ENCODE results near the gene OR4D1.
"Not testable (repeated sequence)": the region's sequence is repeated elsewhere in the genome, so short reads cannot be mapped to it uniquely, and the experiment has no call there.

Gene OR4D1

GRCh38 chr17:58119491-58119890 is 28.7 kb upstream of the OR4D1 start:
- H3K36me3 ChIP-seq (ENCODE audit: control insufficient read depth in 2 of 2, insufficient read depth in 2 of 2, low read length in 2 of 2), result no peaks in the 10 kb centered on the region
- H3K27ac ChIP-seq (ENCODE audit: low read length), result no peak overlapping the region
- no peaks in the 10 kb centered on the region for H3K4me1 ChIP-seq (ENCODE audit: control insufficient read depth, insufficient read depth, low read length)
- peaks cover 3 to 12% of the 10 kb centered on the region in 2 donors for H3K27me3 ChIP-seq (ENCODE audit: control insufficient read depth in 1 of 2, insufficient read depth in 2 of 2, low read length in 2 of 2)
- no peaks in the 10 kb centered on the region for H3K9me3 ChIP-seq (ENCODE audit: control insufficient read depth in 2 of 2, low read length in 2 of 2)
- no peak overlapping the region for H3K9ac ChIP-seq (ENCODE audit: low read length in 2 of 2)
- no peak overlapping the region for H3K4me3 ChIP-seq (ENCODE audit: low read length in 2 of 2)

GRCh38 chr17:58120195-58120822 is 27.9 kb upstream of the OR4D1 start:
- Histone ChIP-seq H3K4me1 (ENCODE audit: control insufficient read depth, insufficient read depth, low read length) (no peaks in the 10 kb centered on the region), H3K9ac (ENCODE audit: low read length in 2 of 2) (no peak overlapping the region), H3K27ac (ENCODE audit: low read length) (no peak overlapping the region), H3K4me3 (ENCODE audit: low read length in 2 of 2) (no peak overlapping the region), H3K9me3 (ENCODE audit: control insufficient read depth in 2 of 2, low read length in 2 of 2) (no peaks in the 10 kb centered on the region), H3K27me3 (ENCODE audit: control insufficient read depth in 1 of 2, insufficient read depth in 2 of 2, low read length in 2 of 2) (peaks cover 3 to 12% of the 10 kb centered on the region in 2 donors), H3K36me3 (ENCODE audit: control insufficient read depth in 2 of 2, insufficient read depth in 2 of 2, low read length in 2 of 2) (no peaks in the 10 kb centered on the region)

DNA sequence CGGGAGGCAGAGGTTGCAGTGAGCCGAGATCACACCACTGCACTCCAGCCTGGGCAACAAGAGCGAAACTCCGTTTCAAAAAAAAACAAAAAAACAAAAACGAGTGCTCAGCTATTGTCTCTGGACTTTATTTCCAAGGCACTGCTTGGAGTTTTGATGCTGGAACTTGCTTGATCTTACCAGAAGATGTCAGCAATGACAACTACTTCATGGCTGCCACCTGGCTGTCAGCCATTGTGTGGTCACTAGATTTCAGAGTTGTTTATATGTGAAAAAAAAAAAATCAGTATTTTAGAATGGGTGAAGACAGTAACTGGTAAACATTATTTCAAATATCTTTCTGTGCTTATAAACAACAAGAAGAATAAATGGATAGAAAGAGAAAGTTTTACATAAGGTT is 26.3 kb upstream of the OR4D1 start:
- H3K36me3 ChIP-seq (ENCODE audit: control insufficient read depth in 2 of 2, insufficient read depth in 2 of 2, low read length in 2 of 2), result no peaks in the 10 kb centered on the region
- H3K4me3 ChIP-seq (ENCODE audit: low read length in 2 of 2), result no peak overlapping the region
- no peak overlapping the region for H3K9ac ChIP-seq (ENCODE audit: low read length in 2 of 2)
- H3K27ac ChIP-seq (ENCODE audit: low read length), result no peak overlapping the region
- H3K9me3 ChIP-seq (ENCODE audit: control insufficient read depth in 2 of 2, low read length in 2 of 2), result no peaks in the 10 kb centered on the region
- H3K4me1 ChIP-seq (ENCODE audit: control insufficient read depth, insufficient read depth, low read length), result no peaks in the 10 kb centered on the region
- peaks cover 2 to 3% of the 10 kb centered on the region in 2 donors for H3K27me3 ChIP-seq (ENCODE audit: control insufficient read depth in 1 of 2, insufficient read depth in 2 of 2, low read length in 2 of 2)

DNA sequence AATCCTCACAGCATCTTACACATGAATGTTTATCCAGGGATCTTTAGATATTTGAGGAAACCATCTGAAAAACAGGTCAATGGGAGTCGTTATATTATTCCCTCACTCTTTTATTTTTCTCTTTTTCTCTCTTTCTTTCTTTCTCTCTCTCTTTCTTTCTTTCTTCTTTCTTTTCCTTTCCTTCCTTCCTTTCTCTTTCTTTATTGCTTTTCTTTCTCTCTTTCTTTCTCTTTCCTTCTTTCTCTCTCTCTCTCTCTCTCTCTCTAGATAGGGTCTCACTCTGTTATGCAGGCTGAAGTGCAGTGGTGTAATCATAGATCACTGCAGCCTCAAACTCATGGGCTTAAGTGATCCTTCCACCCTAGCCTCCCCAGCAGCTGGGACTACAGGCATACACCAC is 20.3 kb upstream of the OR4D1 start:
- H3K9ac ChIP-seq (ENCODE audit: low read length in 2 of 2), result no peak overlapping the region
- no peak overlapping the region for H3K4me3 ChIP-seq (ENCODE audit: low read length in 2 of 2)
- no peaks in the 10 kb centered on the region for H3K36me3 ChIP-seq (ENCODE audit: control insufficient read depth in 2 of 2, insufficient read depth in 2 of 2, low read length in 2 of 2)
- H3K27ac ChIP-seq (ENCODE audit: low read length), result no peak overlapping the region
- H3K9me3 ChIP-seq (ENCODE audit: control insufficient read depth in 2 of 2, low read length in 2 of 2), result peaks cover 0 to 3% of the 10 kb centered on the region in 2 donors
- H3K27me3 ChIP-seq (ENCODE audit: control insufficient read depth in 1 of 2, insufficient read depth in 2 of 2, low read length in 2 of 2), result peaks cover 0 to 6% of the 10 kb centered on the region in 2 donors
- no peaks in the 10 kb centered on the region for H3K4me1 ChIP-seq (ENCODE audit: control insufficient read depth, insufficient read depth, low read length)

DNA sequence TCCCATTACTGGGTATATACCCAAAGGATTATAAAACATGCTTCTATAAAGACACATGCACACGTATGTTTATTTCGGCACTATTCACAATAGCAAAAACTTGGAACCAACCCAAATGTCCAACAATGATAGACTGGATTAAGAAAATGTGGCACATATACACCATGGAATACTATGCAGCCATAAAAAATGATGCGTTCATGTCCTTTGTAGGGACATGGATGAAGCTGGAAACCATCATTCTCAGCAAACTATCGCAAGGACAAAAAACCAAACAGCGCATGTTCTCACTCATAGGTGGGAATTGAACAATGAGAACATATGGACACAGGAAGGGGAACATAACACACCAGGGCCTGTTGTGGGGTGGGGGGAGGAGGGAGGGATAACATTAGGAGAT is 15.5 kb upstream of the OR4D1 start:
- not testable (repeated sequence) for H3K36me3 ChIP-seq (ENCODE audit: control insufficient read depth in 2 of 2, insufficient read depth in 2 of 2, low read length in 2 of 2); H3K9ac ChIP-seq (ENCODE audit: low read length in 2 of 2); H3K4me3 ChIP-seq (ENCODE audit: low read length in 2 of 2); H3K4me1 ChIP-seq (ENCODE audit: control insufficient read depth, insufficient read depth, low read length); H3K27ac ChIP-seq (ENCODE audit: low read length); H3K9me3 ChIP-seq (ENCODE audit: control insufficient read depth in 2 of 2, low read length in 2 of 2)
- peaks cover 5 to 17% of the 10 kb centered on the region in 2 donors for H3K27me3 ChIP-seq (ENCODE audit: control insufficient read depth in 1 of 2, insufficient read depth in 2 of 2, low read length in 2 of 2)

DNA sequence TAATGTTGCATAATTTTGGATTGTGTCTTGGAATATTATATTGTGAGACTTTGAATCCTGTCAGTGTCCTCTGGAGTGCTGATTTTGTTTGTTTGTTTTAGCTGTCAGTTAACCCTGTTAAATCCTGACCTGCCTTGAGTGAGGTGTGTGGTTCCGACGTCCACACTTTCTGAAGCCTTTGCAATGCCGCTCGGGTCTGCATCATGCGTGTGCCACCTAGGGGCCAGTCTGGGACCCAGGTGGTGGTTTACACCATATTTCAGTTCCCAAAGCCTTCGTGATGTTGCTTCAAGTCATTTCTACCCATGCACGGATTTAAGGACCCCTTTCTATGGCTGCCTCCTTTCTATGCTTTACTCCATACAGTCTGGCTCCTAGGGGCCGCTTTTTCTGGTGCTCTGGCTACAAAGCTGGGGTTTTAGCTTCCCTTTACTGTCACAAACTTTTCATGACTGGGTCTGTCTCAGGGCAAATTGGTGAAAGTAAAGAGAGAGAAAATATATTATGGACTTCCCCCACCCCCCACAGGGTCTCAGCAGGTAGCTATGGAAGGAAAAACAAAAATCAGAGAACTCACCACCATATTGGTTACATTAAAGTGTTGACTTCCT is 11.4 kb upstream of the OR4D1 start:
- no peaks in the 10 kb centered on the region for H3K36me3 ChIP-seq (ENCODE audit: control insufficient read depth in 2 of 2, insufficient read depth in 2 of 2, low read length in 2 of 2)
- H3K9me3 ChIP-seq (ENCODE audit: control insufficient read depth in 2 of 2, low read length in 2 of 2), result peaks cover 2 to 4% of the 10 kb centered on the region in 2 donors
- no peaks in the 10 kb centered on the region for H3K4me1 ChIP-seq (ENCODE audit: control insufficient read depth, insufficient read depth, low read length)
- no peak overlapping the region for H3K4me3 ChIP-seq (ENCODE audit: low read length in 2 of 2)
- peaks cover 9 to 13% of the 10 kb centered on the region in 2 donors for H3K27me3 ChIP-seq (ENCODE audit: control insufficient read depth in 1 of 2, insufficient read depth in 2 of 2, low read length in 2 of 2)
- H3K9ac ChIP-seq (ENCODE audit: low read length in 2 of 2), result no peak overlapping the region
- no peak overlapping the region for H3K27ac ChIP-seq (ENCODE audit: low read length)

DNA sequence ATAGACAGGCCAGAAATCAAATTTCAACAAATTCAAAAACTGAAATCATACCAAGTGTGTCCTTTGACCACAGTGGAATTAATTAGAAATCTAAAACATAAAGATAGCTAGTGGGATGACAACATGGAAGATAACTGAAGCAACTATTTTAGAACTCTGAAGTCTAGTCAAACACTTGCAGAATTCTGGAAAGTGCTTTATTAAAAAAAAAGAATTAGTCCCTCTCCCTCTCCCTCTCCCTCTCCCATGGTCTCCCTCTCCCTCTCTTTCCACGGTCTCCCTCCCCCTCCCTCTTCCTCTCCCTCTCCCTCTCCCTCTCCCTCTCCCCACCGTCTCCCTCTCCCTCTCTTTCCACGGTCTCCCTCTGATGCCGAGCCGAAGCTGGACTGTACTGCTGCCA is 6.7 kb upstream of the OR4D1 start:
- no peak overlapping the region for H3K4me3 ChIP-seq (ENCODE audit: low read length in 2 of 2)
- peaks cover 9 to 12% of the 10 kb centered on the region in 2 donors for H3K9me3 ChIP-seq (ENCODE audit: control insufficient read depth in 2 of 2, low read length in 2 of 2)
- no peaks in the 10 kb centered on the region for H3K36me3 ChIP-seq (ENCODE audit: control insufficient read depth in 2 of 2, insufficient read depth in 2 of 2, low read length in 2 of 2)
- no peak overlapping the region for H3K9ac ChIP-seq (ENCODE audit: low read length in 2 of 2)
- H3K27ac ChIP-seq (ENCODE audit: low read length), result no peak overlapping the region
- no peaks in the 10 kb centered on the region for H3K4me1 ChIP-seq (ENCODE audit: control insufficient read depth, insufficient read depth, low read length)
- H3K27me3 ChIP-seq (ENCODE audit: control insufficient read depth in 1 of 2, insufficient read depth in 2 of 2, low read length in 2 of 2), result peaks cover 3 to 11% of the 10 kb centered on the region in 2 donors

GRCh38 chr17:58143335-58143734 is 4.8 kb upstream of the OR4D1 start:
- peaks cover 8 to 14% of the 10 kb centered on the region in 2 donors for H3K9me3 ChIP-seq (ENCODE audit: control insufficient read depth in 2 of 2, low read length in 2 of 2)
- not testable (repeated sequence) for H3K27ac ChIP-seq (ENCODE audit: low read length); H3K4me3 ChIP-seq (ENCODE audit: low read length in 2 of 2); H3K27me3 ChIP-seq (ENCODE audit: control insufficient read depth in 1 of 2, insufficient read depth in 2 of 2, low read length in 2 of 2); H3K4me1 ChIP-seq (ENCODE audit: control insufficient read depth, insufficient read depth, low read length); H3K9ac ChIP-seq (ENCODE audit: low read length in 2 of 2); H3K36me3 ChIP-seq (ENCODE audit: control insufficient read depth in 2 of 2, insufficient read depth in 2 of 2, low read length in 2 of 2)

- Histone ChIP-seq H3K4me1 (ENCODE audit: control insufficient read depth, insufficient read depth, low read length) (no peaks in the 10 kb centered on the region), H3K9me3 (ENCODE audit: control insufficient read depth in 2 of 2, low read length in 2 of 2) (peaks cover 8 to 14% of the 10 kb centered on the region in 2 donors), H3K9ac (ENCODE audit: low read length in 2 of 2) (no peak overlapping the region), H3K27me3 (ENCODE audit: control insufficient read depth in 1 of 2, insufficient read depth in 2 of 2, low read length in 2 of 2) (peaks cover 3 to 9% of the 10 kb centered on the region in 2 donors), H3K27ac (ENCODE audit: low read length) (no peak overlapping the region), H3K4me3 (ENCODE audit: low read length in 2 of 2) (no peak overlapping the region), H3K36me3 (ENCODE audit: control insufficient read depth in 2 of 2, insufficient read depth in 2 of 2, low read length in 2 of 2) (no peaks in the 10 kb centered on the region)
Measured at GRCh38 chr17:58144801-58145200, 3.4 kb upstream of the OR4D1 start.

DNA sequence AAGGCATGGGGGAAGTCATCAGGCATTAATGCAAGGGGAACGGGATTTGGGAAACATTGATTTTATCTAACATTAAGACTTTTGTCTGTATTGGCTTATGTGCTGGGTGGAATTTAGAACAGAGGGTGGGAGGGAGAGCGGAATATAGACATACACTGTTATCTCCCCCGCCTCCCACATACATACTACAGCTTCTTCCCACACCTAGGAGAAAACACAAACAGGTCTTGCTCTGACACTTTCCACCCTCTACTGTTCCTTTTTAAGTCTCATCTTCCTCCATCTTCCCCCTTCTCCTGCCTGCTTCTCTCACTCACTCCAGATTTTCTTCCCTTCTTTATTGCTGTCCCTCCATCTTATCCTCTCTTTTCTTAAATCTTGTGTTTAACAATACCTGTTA is 425 bp downstream of the OR4D1 start:
- H3K4me3 ChIP-seq (ENCODE audit: low read length in 2 of 2), result no peak overlapping the region
- H3K9ac ChIP-seq (ENCODE audit: low read length in 2 of 2), result no peak overlapping the region
- H3K27me3 ChIP-seq (ENCODE audit: control insufficient read depth in 1 of 2, insufficient read depth in 2 of 2, low read length in 2 of 2), result peaks cover 4 to 17% of the 10 kb centered on the region in 2 donors
- H3K9me3 ChIP-seq (ENCODE audit: control insufficient read depth in 2 of 2, low read length in 2 of 2), result peaks cover 8 to 14% of the 10 kb centered on the region in 2 donors
- no peak overlapping the region for H3K27ac ChIP-seq (ENCODE audit: low read length)
- H3K36me3 ChIP-seq (ENCODE audit: control insufficient read depth in 2 of 2, insufficient read depth in 2 of 2, low read length in 2 of 2), result no peaks in the 10 kb centered on the region
- no peaks in the 10 kb centered on the region for H3K4me1 ChIP-seq (ENCODE audit: control insufficient read depth, insufficient read depth, low read length)

DNA sequence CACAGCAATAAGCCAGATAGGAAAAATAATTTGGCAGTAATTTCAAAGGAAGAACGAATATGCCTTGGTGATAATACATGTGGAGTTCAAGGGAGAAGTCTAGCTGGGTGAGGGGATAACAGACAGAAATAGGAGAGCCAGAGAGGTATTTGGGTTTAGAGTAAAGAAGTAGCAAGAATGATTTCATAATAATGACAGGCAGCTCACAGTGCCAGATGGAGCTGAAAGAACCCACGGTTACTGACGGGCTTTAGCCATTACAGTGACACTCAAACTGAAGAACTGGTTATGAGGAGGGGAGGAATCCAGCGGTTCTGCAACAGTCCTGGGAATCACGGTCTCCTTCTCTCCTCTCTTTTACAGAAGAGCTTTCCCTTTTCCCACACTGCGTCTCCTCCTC is 2.2 kb downstream of the OR4D1 start:
- Histone ChIP-seq H3K27ac (ENCODE audit: low read length) (no peak overlapping the region), H3K4me3 (ENCODE audit: low read length in 2 of 2) (no peak overlapping the region), H3K27me3 (ENCODE audit: control insufficient read depth in 1 of 2, insufficient read depth in 2 of 2, low read length in 2 of 2) (peaks cover 9 to 21% of the 10 kb centered on the region in 2 donors), H3K4me1 (ENCODE audit: control insufficient read depth, insufficient read depth, low read length) (no peaks in the 10 kb centered on the region), H3K36me3 (ENCODE audit: control insufficient read depth in 2 of 2, insufficient read depth in 2 of 2, low read length in 2 of 2) (no peaks in the 10 kb centered on the region), H3K9me3 (ENCODE audit: control insufficient read depth in 2 of 2, low read length in 2 of 2) (peaks cover 2 to 8% of the 10 kb centered on the region in 2 donors), H3K9ac (ENCODE audit: low read length in 2 of 2) (no peak overlapping the region)

All from stomach smooth muscle (tissue), 2 donors.